ENCODE results near the gene PTCH1.

GRCh38 chr9:95494022-95494415 lies 22.8 kb downstream of the PTCH1 start:
- TF ChIP-seq POLR2A (IDR thresholded peaks at IDR 0.05) (no peak), CTCF (IDR thresholded peaks at IDR 0.05) (no peak)
